Measurements from ENCODE around the gene POU6F2.

Gene POU6F2

DNA sequence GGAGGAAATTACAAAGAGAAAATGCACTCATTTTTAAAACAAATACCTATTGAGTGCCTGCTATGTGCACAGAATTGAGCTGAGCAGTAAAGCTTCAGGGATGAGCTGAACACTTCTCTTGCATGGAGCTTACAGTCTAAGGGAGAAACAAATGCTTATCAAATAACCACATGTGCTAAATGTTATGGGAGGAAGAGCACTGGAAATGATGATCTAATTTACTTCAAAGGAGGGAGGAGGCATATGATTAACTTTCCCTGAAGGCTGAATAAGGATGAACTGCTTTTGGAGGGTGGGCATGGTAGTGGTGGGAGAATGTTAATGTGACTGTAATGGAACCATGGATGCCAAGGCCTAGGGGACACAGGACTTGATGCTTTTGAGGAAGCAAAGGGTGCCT is 168.2 kb downstream of the POU6F2 start:
- H3K36me3 Mint-ChIP-seq (ENCODE audit: low read depth): no peaks in the 10 kb centered on the region
- H3K27ac Mint-ChIP-seq: no peak overlapping the region
- no peak overlapping the region for H3K4me3 Mint-ChIP-seq
- no peaks in the 10 kb centered on the region for H3K27me3 Mint-ChIP-seq
- no peaks in the 10 kb centered on the region for H3K4me1 Mint-ChIP-seq (ENCODE audit: low read depth)
- no peaks in the 10 kb centered on the region for H3K9me3 Mint-ChIP-seq

DNA sequence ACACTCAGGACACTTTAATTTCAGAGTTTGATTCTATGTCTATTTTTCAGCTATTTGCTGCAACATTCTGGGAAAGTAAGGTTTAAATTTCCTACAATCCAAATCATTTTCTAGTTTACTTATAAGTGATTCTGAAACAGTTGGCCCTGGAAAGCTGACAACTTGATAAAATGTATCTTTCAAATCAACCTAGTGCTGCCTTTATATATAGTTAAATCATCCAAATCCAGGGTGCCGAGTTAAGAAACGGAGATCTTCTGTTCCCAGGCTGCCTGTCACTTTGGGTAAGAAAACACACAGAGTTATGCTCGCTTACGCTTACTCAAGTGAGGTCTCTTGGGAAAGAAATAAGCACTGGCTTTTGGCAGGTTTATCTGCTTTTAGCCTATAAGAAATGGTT is 175.0 kb downstream of the POU6F2 start:
- no peaks in the 10 kb centered on the region for H3K4me1 Mint-ChIP-seq (ENCODE audit: low read depth)
- H3K36me3 Mint-ChIP-seq (ENCODE audit: low read depth): no peaks in the 10 kb centered on the region
- H3K27ac Mint-ChIP-seq: no peak overlapping the region
- peaks cover 5% of the 10 kb centered on the region for H3K27me3 Mint-ChIP-seq
- H3K9me3 Mint-ChIP-seq: no peaks in the 10 kb centered on the region
- no peak overlapping the region for H3K4me3 Mint-ChIP-seq

DNA sequence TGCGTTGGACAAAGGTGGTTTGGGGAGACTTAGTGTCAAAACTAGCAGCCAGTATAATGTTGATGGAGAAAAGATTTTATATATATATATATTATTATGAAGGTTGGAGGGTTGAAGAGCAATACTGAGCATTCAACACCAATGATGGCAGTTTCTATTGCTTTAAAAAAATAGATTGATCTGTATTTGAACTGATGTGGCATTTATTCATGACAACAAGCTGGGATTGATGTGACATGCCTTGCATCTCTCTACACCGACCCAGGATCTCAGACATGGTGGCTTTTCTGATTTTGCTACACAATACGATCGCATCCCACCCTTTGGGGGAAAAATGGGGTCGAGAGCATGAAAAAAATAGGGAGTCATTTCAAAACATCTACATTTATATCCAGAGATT is 175.4 kb downstream of the POU6F2 start:
- Mint-ChIP-seq H3K27ac (no peak overlapping the region), H3K4me1 (ENCODE audit: low read depth) (no peaks in the 10 kb centered on the region), H3K9me3 (no peaks in the 10 kb centered on the region), H3K4me3 (no peak overlapping the region), H3K27me3 (peaks cover 5% of the 10 kb centered on the region), H3K36me3 (ENCODE audit: low read depth) (no peaks in the 10 kb centered on the region)

DNA sequence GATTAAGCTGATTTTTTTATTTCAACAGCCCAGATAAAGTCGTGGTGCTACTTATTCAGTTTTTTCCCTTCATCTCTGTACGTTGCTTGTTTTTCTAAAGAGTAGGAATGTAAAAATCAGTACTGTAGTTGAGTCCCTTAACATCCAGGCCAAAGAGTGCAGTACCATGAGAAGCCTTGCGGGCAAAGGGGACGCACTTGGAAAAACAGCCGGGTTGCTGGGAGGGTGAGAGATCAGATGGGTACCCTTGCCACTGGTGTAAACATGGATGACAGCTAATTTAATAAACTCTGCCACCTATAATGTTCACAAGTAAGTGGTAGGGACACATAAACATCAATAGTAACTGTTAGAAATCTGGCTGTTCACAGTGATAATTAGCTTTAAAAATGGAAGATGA is 175.9 kb downstream of the POU6F2 start:
- Mint-ChIP-seq H3K4me3 (no peak overlapping the region), H3K27ac (no peak overlapping the region), H3K36me3 (ENCODE audit: low read depth) (no peaks in the 10 kb centered on the region), H3K9me3 (no peaks in the 10 kb centered on the region), H3K27me3 (peaks cover 5% of the 10 kb centered on the region), H3K4me1 (ENCODE audit: low read depth) (no peaks in the 10 kb centered on the region)

DNA sequence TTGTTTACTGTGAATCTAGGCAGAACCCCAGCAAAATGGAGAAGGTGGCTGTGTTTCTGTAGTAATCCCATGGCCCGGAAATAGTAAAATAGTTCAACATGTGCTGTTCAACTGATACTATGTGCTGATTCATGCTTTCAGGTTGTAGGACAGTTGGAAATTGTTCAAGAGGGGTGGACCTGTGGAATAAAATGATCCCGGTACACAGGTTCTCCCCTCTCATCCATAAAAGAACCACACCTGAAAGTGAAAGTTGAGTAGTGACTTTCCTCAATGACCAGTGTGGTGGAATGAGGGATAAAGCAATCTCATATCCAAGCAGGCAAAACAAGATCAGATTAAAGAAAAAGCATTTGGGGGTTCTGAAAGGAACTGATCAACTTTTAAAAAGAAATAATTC is 177.1 kb downstream of the POU6F2 start:
- Mint-ChIP-seq H3K9me3 (no peaks in the 10 kb centered on the region), H3K27ac (no peak overlapping the region), H3K36me3 (ENCODE audit: low read depth) (no peaks in the 10 kb centered on the region), H3K4me3 (no peak overlapping the region), H3K27me3 (peaks cover 5% of the 10 kb centered on the region), H3K4me1 (ENCODE audit: low read depth) (no peaks in the 10 kb centered on the region)

DNA sequence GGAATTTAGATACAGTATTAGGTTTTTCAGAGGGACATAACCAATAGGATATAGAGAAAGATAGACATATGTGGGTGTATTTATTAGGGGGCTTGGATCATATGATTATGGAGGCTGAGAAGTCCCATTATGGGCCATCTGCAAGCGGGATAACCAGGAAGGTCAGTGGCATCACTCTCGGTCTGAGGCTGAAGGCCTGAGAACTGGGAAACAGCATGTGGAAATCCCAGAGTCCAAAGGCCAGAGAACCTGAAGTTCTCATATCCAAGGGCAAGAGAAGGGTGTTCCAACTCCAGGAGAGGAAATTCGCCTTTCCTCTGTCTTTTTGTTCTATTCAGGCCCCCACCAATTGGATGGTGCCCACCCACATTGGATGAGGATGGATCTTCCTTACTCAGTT is 180.7 kb downstream of the POU6F2 start:
- Mint-ChIP-seq H3K27ac (no peak overlapping the region), H3K9me3 (no peaks in the 10 kb centered on the region), H3K4me1 (ENCODE audit: low read depth) (no peaks in the 10 kb centered on the region), H3K27me3 (peaks cover 5% of the 10 kb centered on the region), H3K36me3 (ENCODE audit: low read depth) (no peaks in the 10 kb centered on the region), H3K4me3 (no peak overlapping the region)

DNA sequence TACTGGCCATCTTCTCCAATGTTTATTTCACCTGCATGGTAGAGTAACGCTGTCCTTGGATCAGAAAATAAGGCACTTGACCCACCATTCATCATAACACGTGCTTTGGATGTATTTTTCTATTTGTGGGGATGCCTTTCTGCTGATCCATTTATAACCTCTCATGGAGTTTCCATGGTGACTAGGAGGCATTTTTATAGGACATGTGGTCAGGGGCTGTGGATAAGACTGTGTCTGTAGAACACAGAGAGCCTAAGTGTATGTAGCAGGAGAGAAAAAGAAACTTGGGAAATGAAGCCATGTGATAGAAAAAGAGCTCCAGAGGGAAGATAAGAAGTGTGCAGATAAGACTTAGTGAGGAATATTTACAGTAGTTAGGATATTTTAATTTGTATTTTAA is 184.2 kb downstream of the POU6F2 start:
- Mint-ChIP-seq H3K4me1 (ENCODE audit: low read depth) (no peaks in the 10 kb centered on the region), H3K36me3 (ENCODE audit: low read depth) (no peaks in the 10 kb centered on the region), H3K27me3 (no peaks in the 10 kb centered on the region), H3K27ac (no peak overlapping the region), H3K9me3 (no peaks in the 10 kb centered on the region), H3K4me3 (no peak overlapping the region)

DNA sequence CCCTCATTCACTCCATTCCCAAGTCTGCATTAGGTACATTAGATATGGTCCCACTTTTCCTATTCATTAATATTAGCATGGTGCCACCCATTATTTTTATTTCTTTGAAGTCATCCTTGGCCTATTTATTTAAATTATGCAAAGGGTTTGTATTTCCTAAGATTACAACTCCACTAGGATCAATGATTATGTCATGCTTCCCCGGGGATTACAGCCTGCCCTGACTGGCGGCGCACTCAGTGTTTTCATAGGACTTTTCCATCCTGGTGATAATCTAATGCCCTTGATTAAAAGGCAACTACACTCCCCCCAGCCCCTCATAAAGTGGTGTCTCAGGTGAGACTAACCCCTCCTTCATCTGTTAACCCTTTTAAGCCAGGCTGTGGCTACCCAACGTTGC is 187.2 kb downstream of the POU6F2 start:
- Mint-ChIP-seq H3K4me3 (no peak overlapping the region), H3K27me3 (no peaks in the 10 kb centered on the region), H3K4me1 (ENCODE audit: low read depth) (no peaks in the 10 kb centered on the region), H3K36me3 (ENCODE audit: low read depth) (no peaks in the 10 kb centered on the region), H3K9me3 (no peaks in the 10 kb centered on the region), H3K27ac (no peak overlapping the region)

DNA sequence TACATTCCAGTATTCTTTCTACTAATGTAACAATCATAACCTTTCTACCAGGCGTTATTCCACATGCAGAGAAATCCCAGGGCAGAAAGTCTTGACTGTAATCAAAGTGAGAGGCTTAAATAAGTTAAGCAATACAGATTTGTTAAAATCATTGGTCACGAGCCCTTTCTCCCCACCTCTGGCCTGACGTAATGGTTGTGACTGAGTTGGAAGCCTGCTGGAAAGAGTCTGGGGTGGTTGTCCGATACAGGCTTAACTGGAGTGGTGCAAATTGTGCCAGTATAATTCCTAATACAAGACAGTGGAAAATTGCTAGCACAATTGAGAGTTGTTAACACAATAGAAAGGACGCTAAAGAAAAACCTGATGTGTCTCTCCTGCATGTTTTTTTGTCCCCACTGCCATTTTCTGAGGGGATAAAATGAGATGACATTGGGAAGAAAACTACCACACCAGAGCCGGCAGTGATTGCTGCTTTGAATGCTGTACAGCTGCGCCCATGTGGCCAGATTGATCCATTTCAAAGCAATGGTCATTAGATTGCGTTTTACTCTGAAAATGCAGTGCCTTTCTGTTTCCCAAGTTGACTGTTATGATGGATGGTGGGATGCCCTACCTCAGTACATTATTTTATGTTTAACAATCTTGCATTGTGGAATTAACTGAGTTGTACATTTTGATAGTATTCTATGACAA is 190.8 kb downstream of the POU6F2 start:
- Mint-ChIP-seq H3K27ac (no peak overlapping the region), H3K9me3 (no peaks in the 10 kb centered on the region), H3K36me3 (ENCODE audit: low read depth) (no peaks in the 10 kb centered on the region), H3K27me3 (no peaks in the 10 kb centered on the region), H3K4me1 (ENCODE audit: low read depth) (no peaks in the 10 kb centered on the region), H3K4me3 (no peak overlapping the region)

DNA sequence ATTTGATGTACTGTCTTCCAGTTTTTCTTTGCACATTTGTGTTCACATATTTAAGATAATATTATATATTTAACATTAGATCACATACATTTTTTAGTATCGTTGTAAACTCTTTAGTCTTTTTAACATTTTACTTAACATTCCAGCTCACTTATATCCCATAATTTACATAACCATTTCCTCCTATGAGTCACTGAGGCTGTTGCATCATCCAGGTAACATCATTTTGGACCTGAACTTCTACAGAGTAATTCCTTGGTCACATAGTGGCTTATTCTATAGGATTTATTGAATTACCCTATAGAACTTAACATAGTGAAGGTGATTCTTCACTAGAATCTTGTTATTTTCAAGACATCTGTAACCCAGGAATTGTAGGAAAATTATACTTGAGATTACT is 194.4 kb downstream of the POU6F2 start:
- H3K4me1 Mint-ChIP-seq (ENCODE audit: low read depth): no peaks in the 10 kb centered on the region
- no peak overlapping the region for H3K27ac Mint-ChIP-seq

DNA sequence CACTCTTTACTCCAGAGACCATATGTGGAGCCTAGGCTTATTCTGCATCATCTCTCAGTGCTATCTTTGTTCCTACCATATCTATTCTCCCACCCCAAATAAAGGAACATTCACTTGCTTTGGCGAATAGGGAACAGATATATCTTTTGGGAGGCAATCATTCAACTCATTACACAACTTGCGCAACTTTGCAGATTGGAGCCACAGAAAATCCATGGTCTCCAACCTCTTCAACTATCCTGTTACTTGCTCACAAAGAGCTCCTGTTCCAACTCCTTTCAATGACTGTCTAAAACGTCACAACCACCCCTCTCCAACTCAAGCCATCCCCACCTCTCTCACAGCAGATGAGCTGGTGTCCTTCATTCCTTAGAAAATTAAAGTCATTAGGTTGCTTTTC is 203.7 kb downstream of the POU6F2 start:
- Mint-ChIP-seq H3K36me3 (ENCODE audit: low read depth) (no peaks in the 10 kb centered on the region), H3K4me3 (no peak overlapping the region), H3K27ac (no peak overlapping the region), H3K9me3 (no peaks in the 10 kb centered on the region), H3K27me3 (no peaks in the 10 kb centered on the region), H3K4me1 (ENCODE audit: low read depth) (no peaks in the 10 kb centered on the region)

More for the DNA sequence above, 194.4 kb downstream of the POU6F2 start:
- no peak overlapping the region for H3K4me3 Mint-ChIP-seq
- H3K36me3 Mint-ChIP-seq (ENCODE audit: low read depth): no peaks in the 10 kb centered on the region
- H3K9me3 Mint-ChIP-seq: no peaks in the 10 kb centered on the region
- H3K27me3 Mint-ChIP-seq: no peaks in the 10 kb centered on the region

DNA sequence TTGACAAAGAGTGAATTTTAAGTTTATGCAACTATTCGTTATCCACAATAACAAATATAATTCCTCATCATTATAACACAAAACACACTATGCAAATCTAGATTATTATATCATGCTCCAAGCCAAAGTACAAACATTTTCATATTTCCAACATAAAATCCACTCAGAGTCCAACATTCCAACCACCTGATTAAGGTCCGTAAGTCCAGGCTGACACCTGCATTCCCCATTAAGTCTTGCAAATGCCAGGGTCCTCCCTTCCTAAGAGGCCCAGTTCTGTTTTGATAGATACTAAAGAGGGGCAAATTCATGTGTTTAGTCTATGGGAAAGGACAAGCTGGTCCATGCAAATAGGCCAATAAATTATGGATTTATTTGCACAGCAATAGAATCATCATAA is 206.1 kb downstream of the POU6F2 start:
- H3K9me3 Mint-ChIP-seq: no peaks in the 10 kb centered on the region
- no peak overlapping the region for H3K4me3 Mint-ChIP-seq
- H3K4me1 Mint-ChIP-seq (ENCODE audit: low read depth): no peaks in the 10 kb centered on the region
- no peaks in the 10 kb centered on the region for H3K27me3 Mint-ChIP-seq
- no peak overlapping the region for H3K27ac Mint-ChIP-seq
- H3K36me3 Mint-ChIP-seq (ENCODE audit: low read depth): no peaks in the 10 kb centered on the region

DNA sequence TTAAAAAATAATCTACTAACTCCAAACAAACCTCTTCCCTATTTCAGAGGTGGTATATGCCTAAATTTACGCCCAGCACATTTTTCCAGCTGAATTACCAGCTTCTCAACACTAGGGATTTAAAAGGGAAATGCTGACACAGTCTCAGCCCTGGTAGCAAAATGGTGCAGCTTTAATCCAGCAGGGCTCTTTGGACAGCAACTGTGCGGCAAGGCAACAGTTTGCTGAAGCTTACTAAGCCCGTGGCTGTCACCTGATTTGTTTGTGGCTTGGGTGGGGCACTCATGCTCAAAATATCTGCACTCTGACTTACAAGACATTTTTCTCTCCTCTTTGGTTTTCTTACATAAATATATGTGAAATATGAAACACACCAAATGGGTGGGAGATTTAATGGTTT is 206.7 kb downstream of the POU6F2 start:
- no peaks in the 10 kb centered on the region for H3K9me3 Mint-ChIP-seq
- no peaks in the 10 kb centered on the region for H3K36me3 Mint-ChIP-seq (ENCODE audit: low read depth)
- no peak overlapping the region for H3K4me3 Mint-ChIP-seq
- no peak overlapping the region for H3K27ac Mint-ChIP-seq
- no peaks in the 10 kb centered on the region for H3K4me1 Mint-ChIP-seq (ENCODE audit: low read depth)
- no peaks in the 10 kb centered on the region for H3K27me3 Mint-ChIP-seq

DNA sequence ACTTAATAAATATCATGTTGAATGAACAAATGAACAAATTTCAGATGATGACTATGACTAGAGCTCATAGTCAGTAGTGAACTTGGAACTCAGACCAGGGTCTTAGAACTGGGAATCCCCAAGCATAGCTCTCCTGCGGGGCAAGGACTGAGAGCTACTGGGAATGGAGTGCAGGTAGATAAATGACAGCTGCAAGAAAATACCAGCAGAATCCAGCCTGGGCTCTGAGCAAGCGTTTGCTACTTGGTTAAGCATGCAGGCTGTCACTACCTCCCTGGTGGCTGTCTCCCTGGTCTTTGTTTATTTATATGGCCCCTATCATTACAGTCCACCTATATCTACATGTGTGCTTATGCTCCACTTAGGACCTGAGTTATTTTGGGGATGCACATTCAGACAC is 208.4 kb downstream of the POU6F2 start:
- no peak overlapping the region for H3K27ac Mint-ChIP-seq
- no peak overlapping the region for H3K4me3 Mint-ChIP-seq

DNA sequence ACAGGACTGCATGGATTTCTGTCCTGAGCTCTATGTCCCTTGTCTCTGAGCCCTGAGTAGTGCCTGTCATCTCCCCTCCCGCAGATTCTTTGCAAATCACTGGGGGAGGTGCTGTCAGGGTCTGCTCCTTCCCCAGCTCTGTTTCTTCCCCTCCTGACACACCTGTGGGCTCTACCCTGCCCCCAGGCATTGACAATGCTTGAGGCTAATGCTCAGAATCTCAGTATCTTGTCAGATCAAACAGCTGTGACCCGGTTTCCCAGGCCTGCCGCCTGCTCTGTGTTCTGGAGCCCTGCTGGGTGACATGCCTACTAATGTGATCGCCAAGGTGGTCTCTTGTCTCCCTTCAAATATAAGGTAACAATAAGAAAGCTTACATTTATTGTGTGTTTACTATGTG is 209.0 kb downstream of the POU6F2 start:
- Mint-ChIP-seq H3K4me3 (no peak overlapping the region), H3K9me3 (no peaks in the 10 kb centered on the region), H3K36me3 (ENCODE audit: low read depth) (no peaks in the 10 kb centered on the region), H3K27ac (no peak overlapping the region), H3K27me3 (no peaks in the 10 kb centered on the region), H3K4me1 (ENCODE audit: low read depth) (no peaks in the 10 kb centered on the region)

More for the DNA sequence above, 208.4 kb downstream of the POU6F2 start:
- no peaks in the 10 kb centered on the region for H3K4me1 Mint-ChIP-seq (ENCODE audit: low read depth)
- no peaks in the 10 kb centered on the region for H3K36me3 Mint-ChIP-seq (ENCODE audit: low read depth)
- no peaks in the 10 kb centered on the region for H3K27me3 Mint-ChIP-seq
- no peaks in the 10 kb centered on the region for H3K9me3 Mint-ChIP-seq

DNA sequence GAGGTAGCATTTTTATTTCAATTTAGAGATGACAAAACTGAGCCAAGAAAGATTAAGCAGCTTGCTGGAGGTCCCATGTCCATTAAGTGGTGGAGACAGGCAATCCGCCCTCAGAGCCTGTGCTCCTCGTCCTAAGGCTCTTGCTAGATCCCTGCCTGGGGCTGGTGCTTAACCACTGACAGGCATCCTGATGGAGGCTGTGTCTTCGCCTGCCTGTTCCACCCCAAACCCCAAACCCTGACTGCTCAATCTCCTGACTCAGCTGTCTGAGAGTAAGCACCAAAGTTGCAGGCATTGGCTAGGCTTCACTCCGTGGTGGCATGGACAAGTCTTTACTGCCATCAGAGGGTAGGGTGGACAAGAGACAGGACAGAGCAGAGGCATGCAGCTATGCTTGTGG is 209.4 kb downstream of the POU6F2 start:
- Mint-ChIP-seq H3K27ac (no peak overlapping the region), H3K9me3 (no peaks in the 10 kb centered on the region), H3K4me1 (ENCODE audit: low read depth) (no peaks in the 10 kb centered on the region), H3K27me3 (no peaks in the 10 kb centered on the region), H3K36me3 (ENCODE audit: low read depth) (no peaks in the 10 kb centered on the region), H3K4me3 (no peak overlapping the region)

Data from stimulated activated naive CD8-positive, alpha-beta T cell treated with anti-CD3 and anti-CD28 coated beads, Interleukin-15, Interleukin-2, amounts not matched to agents 100 ng/mL and 50 ng/mL, for 24 hours (primary cell).